C4-2B (cell line): ENCODE results near the gene ATP1B3.

Experiments
- CTCF ChIP-seq: fragments of 450-650 bp; conservative IDR thresholded peaks from 2 replicates; pipeline ENCODE4 v1.5.1; 2017; ENCODE audit warnings: mild to moderate bottlenecking
- ZFX ChIP-seq: fragments of 450-650 bp; IDR thresholded peaks from 2 replicates; pipeline ENCODE4 v1.6.1; 2017

GRCh38 chr3:141914311-141914710, 37.9 kb downstream of the ATP1B3 start:
- no peak for TF ChIP-seq CTCF
- no peak for TF ChIP-seq ZFX
